Sigmoid colon (tissue), 3 donors: ENCODE results near the gene CDK9.

Experiments used
- POLR2A ChIP-seq, 2 donors: fragments of 450-650 bp; IDR thresholded peaks; one replicate each; pipeline ENCODE4 v1.6.1; 2016; ENCODE audit warnings: antibody characterized with exemption in 2 of 2, mild to moderate bottlenecking in 2 of 2, moderate library complexity in 2 of 2
- TF ChIP-seq, protein P1 (sequence below), 4 experiments: fragments of 450-650 bp in 3 of 4; fragments of 200-600 bp in 1 of 4; IDR thresholded peaks; one replicate each; pipeline ENCODE4 v1.5.1; 2016 to 2019; ENCODE audit warnings: antibody characterized with exemption in 4 of 4, mild to moderate bottlenecking in 3 of 4, moderate library complexity in 2 of 4

- no peak for TF ChIP-seq POLR2A (IDR thresholded peaks at IDR 0.05)
- TF ChIP-seq, protein P1, sequence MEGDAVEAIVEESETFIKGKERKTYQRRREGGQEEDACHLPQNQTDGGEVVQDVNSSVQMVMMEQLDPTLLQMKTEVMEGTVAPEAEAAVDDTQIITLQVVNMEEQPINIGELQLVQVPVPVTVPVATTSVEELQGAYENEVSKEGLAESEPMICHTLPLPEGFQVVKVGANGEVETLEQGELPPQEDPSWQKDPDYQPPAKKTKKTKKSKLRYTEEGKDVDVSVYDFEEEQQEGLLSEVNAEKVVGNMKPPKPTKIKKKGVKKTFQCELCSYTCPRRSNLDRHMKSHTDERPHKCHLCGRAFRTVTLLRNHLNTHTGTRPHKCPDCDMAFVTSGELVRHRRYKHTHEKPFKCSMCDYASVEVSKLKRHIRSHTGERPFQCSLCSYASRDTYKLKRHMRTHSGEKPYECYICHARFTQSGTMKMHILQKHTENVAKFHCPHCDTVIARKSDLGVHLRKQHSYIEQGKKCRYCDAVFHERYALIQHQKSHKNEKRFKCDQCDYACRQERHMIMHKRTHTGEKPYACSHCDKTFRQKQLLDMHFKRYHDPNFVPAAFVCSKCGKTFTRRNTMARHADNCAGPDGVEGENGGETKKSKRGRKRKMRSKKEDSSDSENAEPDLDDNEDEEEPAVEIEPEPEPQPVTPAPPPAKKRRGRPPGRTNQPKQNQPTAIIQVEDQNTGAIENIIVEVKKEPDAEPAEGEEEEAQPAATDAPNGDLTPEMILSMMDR (IDR thresholded peaks at IDR 0.05): no peak
Measured at GRCh38 chr9:127776924-127777289, 8.9 kb upstream of the CDK9 start.
